K562 (cell line): ENCODE data around the gene AK5. TPM values are rescaled to one million over a fixed set of nuclear protein-coding genes. Genes with fewer than 3 reads are reported as not detected.

Source experiments
- ATF2 ChIP-seq: sonication (generic); formaldehyde crosslinking; IDR thresholded peaks from 2 replicates; pipeline ENCODE4 v1.8.1; 2022; ENCODE audit warnings: missing genetic modification reagents
- ELF4 ChIP-seq: fragments of 450-650 bp; formaldehyde crosslinking; IDR thresholded peaks from 2 replicates; pipeline ENCODE4 v1.4.0; 2022; ENCODE audit warnings: missing genetic modification characterization
- FOXP1 ChIP-seq: sonication (generic); formaldehyde crosslinking; IDR thresholded peaks from 2 replicates; pipeline ENCODE4 v1.8.0; 2022; ENCODE audit warnings: mild to moderate bottlenecking, missing genetic modification reagents
- GTF2B ChIP-seq: IDR thresholded peaks from 2 replicates; pipeline ENCODE4 v1.6.1; 2011; ENCODE audit not compliant: insufficient read length; ENCODE audit errors: extremely low read depth
- LCOR ChIP-seq: sonication (generic); formaldehyde crosslinking; IDR thresholded peaks from 2 replicates; pipeline ENCODE4 v1.8.0; 2022; ENCODE audit warnings: mild to moderate bottlenecking, missing genetic modification reagents
- MAFK ChIP-seq: IDR thresholded peaks from 2 replicates; pipeline ENCODE4 v1.6.1; 2011; ENCODE audit warnings: low read length, improper control_type of control experiment
- MEIS2 ChIP-seq: fragments of 450-650 bp; IDR thresholded peaks from 2 replicates; pipeline ENCODE4 v1.6.1; 2014; ENCODE audit warnings: mild to moderate bottlenecking; ENCODE audit not compliant: partially characterized antibody
- MTF1 ChIP-seq: fragments of 250-450 bp; sonication (Bioruptor Pico); IDR thresholded peaks from 2 replicates; pipeline ENCODE4 v1.9.0; 2021; ENCODE audit warnings: moderate library complexity, mild to moderate bottlenecking, inconsistent platforms, borderline replicate concordance
- NBN ChIP-seq: fragments of 450-650 bp; IDR thresholded peaks from 2 replicates; pipeline ENCODE4 v1.6.1; 2016; ENCODE audit warnings: low read depth, mild to moderate bottlenecking
- NCOA6 ChIP-seq: fragments of 450-650 bp; IDR thresholded peaks from 2 replicates; pipeline ENCODE4 v1.6.1; 2017; ENCODE audit warnings: mild to moderate bottlenecking
- NFE2 ChIP-seq: IDR thresholded peaks from 2 replicates; pipeline ENCODE4 v1.6.1; 2014; ENCODE audit warnings: antibody characterized with exemption, low read depth
- RB1 ChIP-seq: fragments of 450-650 bp; IDR thresholded peaks from 2 replicates; pipeline ENCODE4 v1.6.1; 2017; ENCODE audit warnings: low read depth, mild to moderate bottlenecking
- TCFL5 ChIP-seq: fragments of 250-450 bp; sonication (Bioruptor Pico); conservative IDR thresholded peaks from 2 replicates; pipeline ENCODE4 v1.6.1; 2021; ENCODE audit warnings: mild to moderate bottlenecking, moderate library complexity, matching md5 sums
- USF2 ChIP-seq: sonication (generic); formaldehyde crosslinking; IDR thresholded peaks from 2 replicates; pipeline ENCODE4 v1.5.0; 2020; ENCODE audit warnings: missing genetic modification reagents
- polyA plus RNA-seq, 8 experiments: library from polyadenylated mRNA; depleted of rRNA in 4 of 8; stranded (reverse) in 5 of 8; unstranded in 3 of 8; fragments of >200 nt; fragmentation: Nextera tagmentation in 2 of 8; fragmentation: Illumina TruSeq in 1 of 8; extraction: Ambion mirVana in 2 of 8; extraction: Trizol in 1 of 8; gene quantifications; 2 replicates each; pipeline versions ENCODE4 v1.2.1 to v1.2.3, GENCODE V29; 2011 to 2014; ENCODE audit warnings: inconsistent platforms in 1 of 8, missing spikeins in 1 of 8
- total RNA-seq, 7 experiments: library from RNA; depleted of rRNA in 6 of 7; stranded (reverse); fragments of >200 nt in 6 of 7; fragmentation: Illumina TruSeq in 2 of 7; extraction: Trizol in 2 of 7; gene quantifications; 2 replicates each; pipeline versions ENCODE4 v1.2.1 to v1.2.3, GENCODE V29; 2011 to 2021; ENCODE audit warnings: low replicate concordance in 1 of 7
- TF ChIP-seq, protein P1 (sequence below): fragments of 450-650 bp; IDR thresholded peaks from 2 replicates; pipeline ENCODE4 v1.6.1; 2018; ENCODE audit not compliant: partially characterized antibody
- TF ChIP-seq, protein P2 (sequence below): fragments of 250-450 bp; sonication (Bioruptor Pico); IDR thresholded peaks from 2 replicates; pipeline ENCODE4 v1.5.0; 2022; ENCODE audit warnings: mild to moderate bottlenecking
- TF ChIP-seq, protein P3 (sequence below): fragments of 450-650 bp; formaldehyde crosslinking; IDR thresholded peaks from 2 replicates; pipeline ENCODE4 v1.4.0; 2020; ENCODE audit warnings: mild to moderate bottlenecking
- TF ChIP-seq, protein P4 (sequence below): fragments of 450-650 bp; IDR thresholded peaks from 2 replicates; pipeline ENCODE4 v1.6.1; 2016; ENCODE audit warnings: antibody characterized with exemption

Gene AK5
- total and polyA plus RNA-seq, 9 of the 15 experiments (the other 6 are each of a cell fraction or from before 2014, with no cell fraction given): 0.06 TPM; not detected in 8

DNA sequence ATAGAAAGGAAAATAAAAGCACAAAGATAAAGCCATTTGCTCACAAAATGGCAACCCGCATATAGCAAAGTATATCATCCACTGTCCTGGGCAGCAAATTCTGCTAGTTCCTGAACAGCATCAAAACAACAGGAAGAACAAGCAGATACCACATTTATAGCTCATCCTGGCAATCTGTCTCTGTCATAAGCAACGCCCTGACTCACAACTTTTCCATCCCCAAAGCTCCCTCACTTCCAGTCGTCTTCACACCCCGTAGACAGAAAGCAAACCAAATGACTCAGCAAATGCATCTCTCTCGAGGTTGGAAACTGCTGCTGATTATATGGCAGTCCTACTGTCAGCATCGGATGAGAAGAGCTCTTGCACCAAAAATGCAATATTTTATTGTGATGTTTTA is 65.8 kb downstream of the AK5 start (continued):
- TF ChIP-seq, protein P1, sequence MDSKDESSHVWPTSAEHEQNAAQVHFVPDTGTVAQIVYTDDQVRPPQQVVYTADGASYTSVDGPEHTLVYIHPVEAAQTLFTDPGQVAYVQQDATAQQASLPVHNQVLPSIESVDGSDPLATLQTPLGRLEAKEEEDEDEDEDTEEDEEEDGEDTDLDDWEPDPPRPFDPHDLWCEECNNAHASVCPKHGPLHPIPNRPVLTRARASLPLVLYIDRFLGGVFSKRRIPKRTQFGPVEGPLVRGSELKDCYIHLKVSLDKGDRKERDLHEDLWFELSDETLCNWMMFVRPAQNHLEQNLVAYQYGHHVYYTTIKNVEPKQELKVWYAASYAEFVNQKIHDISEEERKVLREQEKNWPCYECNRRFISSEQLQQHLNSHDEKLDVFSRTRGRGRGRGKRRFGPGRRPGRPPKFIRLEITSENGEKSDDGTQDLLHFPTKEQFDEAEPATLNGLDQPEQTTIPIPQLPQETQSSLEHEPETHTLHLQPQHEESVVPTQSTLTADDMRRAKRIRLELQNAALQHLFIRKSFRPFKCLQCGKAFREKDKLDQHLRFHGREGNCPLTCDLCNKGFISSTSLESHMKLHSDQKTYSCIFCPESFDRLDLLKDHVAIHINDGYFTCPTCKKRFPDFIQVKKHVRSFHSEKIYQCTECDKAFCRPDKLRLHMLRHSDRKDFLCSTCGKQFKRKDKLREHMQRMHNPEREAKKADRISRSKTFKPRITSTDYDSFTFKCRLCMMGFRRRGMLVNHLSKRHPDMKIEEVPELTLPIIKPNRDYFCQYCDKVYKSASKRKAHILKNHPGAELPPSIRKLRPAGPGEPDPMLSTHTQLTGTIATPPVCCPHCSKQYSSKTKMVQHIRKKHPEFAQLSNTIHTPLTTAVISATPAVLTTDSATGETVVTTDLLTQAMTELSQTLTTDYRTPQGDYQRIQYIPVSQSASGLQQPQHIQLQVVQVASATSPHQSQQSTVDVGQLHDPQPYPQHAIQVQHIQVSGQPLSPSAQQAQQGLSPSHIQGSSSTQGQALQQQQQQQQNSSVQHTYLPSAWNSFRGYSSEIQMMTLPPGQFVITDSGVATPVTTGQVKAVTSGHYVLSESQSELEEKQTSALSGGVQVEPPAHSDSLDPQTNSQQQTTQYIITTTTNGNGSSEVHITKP: peak; percentile 19
- TF ChIP-seq NCOA6 (no peak), USF2 (CRISPR knock-in tag) (no peak), MAFK (peak; percentile 88), FOXP1 (CRISPR knock-in tag) (no peak), RB1 (no peak), NBN (no peak), TCFL5 (CRISPR knock-in tag) (no peak), LCOR (CRISPR knock-in tag) (no peak), NFE2 (peak; percentile 96), ELF4 (CRISPR knock-in tag) (no peak), MTF1 (CRISPR knock-in tag) (no peak), MEIS2 (peak; percentile 95), GTF2B (no peak), ATF2 (CRISPR knock-in tag) (no peak)
- TF ChIP-seq, protein P2, sequence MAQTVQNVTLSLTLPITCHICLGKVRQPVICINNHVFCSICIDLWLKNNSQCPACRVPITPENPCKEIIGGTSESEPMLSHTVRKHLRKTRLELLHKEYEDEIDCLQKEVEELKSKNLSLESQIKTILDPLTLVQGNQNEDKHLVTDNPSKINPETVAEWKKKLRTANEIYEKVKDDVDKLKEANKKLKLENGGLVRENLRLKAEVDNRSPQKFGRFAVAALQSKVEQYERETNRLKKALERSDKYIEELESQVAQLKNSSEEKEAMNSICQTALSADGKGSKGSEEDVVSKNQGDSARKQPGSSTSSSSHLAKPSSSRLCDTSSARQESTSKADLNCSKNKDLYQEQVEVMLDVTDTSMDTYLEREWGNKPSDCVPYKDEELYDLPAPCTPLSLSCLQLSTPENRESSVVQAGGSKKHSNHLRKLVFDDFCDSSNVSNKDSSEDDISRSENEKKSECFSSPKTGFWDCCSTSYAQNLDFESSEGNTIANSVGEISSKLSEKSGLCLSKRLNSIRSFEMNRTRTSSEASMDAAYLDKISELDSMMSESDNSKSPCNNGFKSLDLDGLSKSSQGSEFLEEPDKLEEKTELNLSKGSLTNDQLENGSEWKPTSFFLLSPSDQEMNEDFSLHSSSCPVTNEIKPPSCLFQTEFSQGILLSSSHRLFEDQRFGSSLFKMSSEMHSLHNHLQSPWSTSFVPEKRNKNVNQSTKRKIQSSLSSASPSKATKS (CRISPR knock-in tag): no peak
- TF ChIP-seq, protein P3, sequence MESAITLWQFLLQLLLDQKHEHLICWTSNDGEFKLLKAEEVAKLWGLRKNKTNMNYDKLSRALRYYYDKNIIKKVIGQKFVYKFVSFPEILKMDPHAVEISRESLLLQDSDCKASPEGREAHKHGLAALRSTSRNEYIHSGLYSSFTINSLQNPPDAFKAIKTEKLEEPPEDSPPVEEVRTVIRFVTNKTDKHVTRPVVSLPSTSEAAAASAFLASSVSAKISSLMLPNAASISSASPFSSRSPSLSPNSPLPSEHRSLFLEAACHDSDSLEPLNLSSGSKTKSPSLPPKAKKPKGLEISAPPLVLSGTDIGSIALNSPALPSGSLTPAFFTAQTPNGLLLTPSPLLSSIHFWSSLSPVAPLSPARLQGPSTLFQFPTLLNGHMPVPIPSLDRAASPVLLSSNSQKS: no peak
- TF ChIP-seq, protein P4, sequence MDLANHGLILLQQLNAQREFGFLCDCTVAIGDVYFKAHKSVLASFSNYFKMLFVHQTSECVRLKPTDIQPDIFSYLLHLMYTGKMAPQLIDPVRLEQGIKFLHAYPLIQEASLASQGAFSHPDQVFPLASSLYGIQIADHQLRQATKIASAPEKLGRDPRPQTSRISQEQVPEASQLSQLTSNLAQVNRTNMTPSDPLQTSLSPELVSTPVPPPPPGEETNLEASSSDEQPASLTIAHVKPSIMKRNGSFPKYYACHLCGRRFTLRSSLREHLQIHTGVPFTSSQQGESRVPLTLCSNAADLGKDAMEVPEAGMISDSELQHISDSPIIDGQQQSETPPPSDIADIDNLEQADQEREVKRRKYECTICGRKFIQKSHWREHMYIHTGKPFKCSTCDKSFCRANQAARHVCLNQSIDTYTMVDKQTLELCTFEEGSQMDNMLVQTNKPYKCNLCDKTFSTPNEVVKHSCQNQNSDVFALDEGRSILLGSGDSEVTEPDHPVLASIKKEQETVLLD: no peak
